Measurements from ENCODE around the gene GUCA1C.

DNA sequence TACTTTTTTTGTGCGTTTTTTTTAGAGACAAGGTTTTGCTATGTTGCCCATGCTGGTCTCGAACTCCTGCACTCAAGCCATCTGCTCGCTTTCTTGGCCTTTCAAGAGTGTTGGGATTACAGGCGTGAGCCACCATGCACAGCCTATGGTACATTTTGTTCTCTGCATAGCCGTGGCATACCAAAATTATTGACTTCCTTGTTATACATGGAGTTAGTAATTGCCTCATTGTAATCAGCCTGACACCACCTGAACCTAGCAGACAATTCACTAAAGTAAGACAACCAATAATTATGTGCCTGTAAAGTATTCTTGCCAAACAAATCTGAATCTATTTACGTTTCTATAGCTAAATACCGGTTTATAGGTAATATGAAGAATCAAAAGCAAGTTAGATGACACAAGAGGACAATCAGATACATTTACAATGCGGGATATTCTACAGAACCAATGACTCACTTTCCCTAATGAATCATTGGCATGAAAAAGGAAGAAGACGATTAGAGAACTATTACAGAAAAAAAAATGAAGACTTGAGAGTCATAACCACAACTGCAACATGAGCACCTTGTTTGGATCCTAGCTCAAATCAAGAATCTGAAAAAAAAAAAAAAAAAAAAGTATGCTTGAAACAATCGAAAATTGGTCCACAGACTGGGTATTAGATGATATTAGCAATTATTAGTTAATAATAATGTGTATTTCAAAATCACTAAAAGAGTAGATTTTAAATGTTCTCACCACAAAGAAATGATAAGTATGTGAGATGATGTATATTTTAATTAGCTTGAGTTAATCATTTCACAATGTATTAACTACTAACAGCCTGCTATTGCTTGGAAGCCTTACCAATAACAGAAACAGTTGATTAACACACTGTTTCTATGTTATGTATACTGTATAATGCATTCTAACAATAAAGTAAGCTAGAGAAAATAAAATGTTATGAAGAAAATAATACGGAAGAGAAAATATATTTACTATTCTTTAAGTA lies 7.1 kb downstream of the GUCA1C start:
- TF ChIP-seq, protein P1, sequence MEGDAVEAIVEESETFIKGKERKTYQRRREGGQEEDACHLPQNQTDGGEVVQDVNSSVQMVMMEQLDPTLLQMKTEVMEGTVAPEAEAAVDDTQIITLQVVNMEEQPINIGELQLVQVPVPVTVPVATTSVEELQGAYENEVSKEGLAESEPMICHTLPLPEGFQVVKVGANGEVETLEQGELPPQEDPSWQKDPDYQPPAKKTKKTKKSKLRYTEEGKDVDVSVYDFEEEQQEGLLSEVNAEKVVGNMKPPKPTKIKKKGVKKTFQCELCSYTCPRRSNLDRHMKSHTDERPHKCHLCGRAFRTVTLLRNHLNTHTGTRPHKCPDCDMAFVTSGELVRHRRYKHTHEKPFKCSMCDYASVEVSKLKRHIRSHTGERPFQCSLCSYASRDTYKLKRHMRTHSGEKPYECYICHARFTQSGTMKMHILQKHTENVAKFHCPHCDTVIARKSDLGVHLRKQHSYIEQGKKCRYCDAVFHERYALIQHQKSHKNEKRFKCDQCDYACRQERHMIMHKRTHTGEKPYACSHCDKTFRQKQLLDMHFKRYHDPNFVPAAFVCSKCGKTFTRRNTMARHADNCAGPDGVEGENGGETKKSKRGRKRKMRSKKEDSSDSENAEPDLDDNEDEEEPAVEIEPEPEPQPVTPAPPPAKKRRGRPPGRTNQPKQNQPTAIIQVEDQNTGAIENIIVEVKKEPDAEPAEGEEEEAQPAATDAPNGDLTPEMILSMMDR (IDR thresholded peaks at IDR 0.05): no peak
- TF ChIP-seq EP300 (IDR thresholded peaks at IDR 0.05) (no peak), POLR2AphosphoS5 (IDR thresholded peaks at IDR 0.05) (no peak), POLR2A (IDR thresholded peaks at IDR 0.05) (no peak)
